GM18498 (cell line): ENCODE measurements around the gene ZDHHC3.
A peak's percentile ranks its signal among the peaks of the same experiment; 100 is the strongest.

Source experiments
- ATAC-seq: cut with Tn5 transposase; IDR thresholded peaks from one replicate; pipeline ENCODE4 v1.9.1; 2021; ENCODE audit warnings: mild to moderate bottlenecking, moderate library complexity; ENCODE audit not compliant: unreplicated experiment

Gene ZDHHC3, protein sequence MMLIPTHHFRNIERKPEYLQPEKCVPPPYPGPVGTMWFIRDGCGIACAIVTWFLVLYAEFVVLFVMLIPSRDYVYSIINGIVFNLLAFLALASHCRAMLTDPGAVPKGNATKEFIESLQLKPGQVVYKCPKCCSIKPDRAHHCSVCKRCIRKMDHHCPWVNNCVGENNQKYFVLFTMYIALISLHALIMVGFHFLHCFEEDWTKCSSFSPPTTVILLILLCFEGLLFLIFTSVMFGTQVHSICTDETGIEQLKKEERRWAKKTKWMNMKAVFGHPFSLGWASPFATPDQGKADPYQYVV

GRCh38 chr3:44976002-44976815, at the start of gene ZDHHC3, which contains the start of gene EXOSC7:
Gene ZDHHC3, minus strand, starts transcription at chr3:44976174. Its CDS starts 16,738 bp downstream, at chr3:44959436.
Gene EXOSC7, plus strand, starts transcription at chr3:44976244. Its CDS starts 34 bp downstream, at chr3:44976278.
- ATAC-seq, result peak; percentile 80

DNA sequence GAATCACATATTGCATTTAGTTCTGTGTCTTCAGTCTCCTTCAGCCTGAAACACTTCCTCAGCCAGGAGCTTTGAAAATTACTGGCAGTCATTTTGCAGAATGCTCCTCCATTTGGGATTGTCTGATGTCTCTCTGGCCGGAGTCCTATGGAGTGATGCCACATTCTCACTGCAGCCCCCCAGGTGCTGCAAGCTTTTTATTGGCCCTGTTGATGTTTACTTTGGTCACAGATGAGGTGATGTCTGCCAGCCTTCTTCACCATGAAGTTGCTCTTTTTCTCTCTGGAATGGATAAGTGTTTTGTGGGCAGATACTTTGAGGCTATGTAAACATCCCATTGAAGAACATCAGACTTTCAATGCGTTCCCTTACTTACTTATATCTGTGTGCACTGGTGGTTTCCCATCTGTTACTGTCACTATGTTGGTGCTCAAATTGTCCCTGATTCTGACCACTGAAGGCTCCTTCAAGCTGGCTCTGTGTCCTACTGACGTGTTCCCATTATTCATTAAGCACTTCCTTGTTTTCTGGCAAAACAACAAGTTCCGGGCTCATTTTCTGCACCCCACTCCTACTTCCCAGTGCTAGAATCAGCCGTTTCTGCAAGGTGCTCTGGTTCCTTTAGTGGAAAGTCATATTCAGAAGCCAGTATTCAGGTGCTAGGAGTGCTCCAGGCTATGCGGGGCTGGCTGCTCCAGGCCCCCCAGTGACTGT, 48.7 kb upstream of the ZDHHC3 start:
- no peak for ATAC-seq

DNA sequence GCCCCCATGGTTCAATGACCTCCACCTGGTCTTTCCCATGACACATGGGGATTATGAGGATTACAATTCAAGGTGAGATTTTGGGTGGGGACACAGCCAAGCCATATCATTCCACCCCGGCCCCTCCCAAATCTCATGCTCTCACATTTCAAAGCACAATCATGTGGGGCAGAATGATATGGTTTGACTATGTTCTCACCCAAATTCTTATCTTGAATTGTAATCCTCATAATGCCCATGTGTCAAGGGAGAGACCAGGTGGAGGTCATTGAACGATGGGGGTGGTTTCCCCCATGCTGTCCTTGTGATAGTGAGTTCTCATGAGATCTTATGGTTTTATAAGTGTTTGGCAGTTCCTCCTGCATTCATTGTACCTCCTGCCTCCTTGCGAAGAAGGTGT, 47.7 kb upstream of the ZDHHC3 start:
- ATAC-seq, result no peak

GRCh38 chr3:45021524-45022297, 45.7 kb upstream of the ZDHHC3 start:
- ATAC-seq, result no peak

DNA sequence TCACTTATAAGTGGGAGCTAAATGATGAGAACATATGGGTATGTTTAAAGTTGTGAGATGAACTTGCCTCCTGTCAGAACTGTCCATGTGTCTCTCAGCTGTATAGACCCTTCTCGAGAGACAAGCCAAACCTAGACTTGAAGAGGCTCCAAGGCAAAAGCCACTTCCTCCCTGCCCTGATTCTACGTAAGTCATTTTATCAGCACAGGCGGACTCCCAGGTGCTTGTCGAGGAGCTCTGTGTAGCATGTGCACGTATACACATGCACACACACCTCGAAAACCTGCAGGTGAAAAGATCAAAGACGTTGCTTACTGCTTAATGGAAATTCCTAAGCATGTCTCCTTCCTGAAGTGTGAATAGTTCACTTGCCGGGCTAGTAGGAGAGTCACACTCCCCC, 44.6 kb upstream of the ZDHHC3 start:
- no peak for ATAC-seq

- no peak for ATAC-seq
These were observed 41.8 kb upstream of the ZDHHC3 start for GRCh38 chr3:45017821-45018220.

DNA sequence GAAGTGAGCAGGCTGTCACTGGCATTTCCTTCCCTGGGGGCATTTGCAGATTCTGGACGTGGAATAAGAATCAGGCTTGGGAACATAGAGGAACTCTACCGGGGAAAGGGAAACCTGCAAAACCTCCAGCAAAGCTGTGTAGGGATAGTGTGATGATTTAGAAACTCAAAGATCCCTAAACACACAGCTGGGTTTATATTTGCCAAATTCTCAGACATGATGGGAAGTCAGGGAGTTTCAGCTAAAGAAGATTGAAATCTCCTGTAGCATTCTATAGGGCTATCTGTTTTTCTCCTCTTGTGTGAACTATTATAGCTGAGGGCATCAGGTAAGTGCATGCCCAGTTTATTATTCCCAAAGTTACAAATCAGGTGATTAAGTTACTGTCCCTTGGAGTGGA, 40.9 kb upstream of the ZDHHC3 start:
- ATAC-seq, result no peak

DNA sequence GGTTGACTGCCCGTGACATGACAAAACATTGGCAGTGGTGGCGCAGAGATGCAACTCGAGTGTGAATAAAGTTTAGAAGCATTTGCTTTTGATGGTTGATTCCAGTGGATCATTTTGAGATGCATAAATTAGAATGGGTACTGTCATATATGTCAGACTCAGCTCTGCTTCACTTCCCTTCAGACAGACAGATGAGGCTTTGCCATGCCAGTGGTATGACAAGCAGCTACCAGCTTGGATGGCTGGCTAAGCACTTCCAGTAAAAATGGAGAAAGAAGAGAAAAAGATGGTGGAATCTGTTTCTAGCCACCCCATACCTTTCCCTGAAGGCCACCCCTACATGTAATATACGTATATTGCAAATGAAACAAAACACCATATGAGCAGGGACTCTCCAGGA, 36.6 kb upstream of the ZDHHC3 start:
- no peak for ATAC-seq

DNA sequence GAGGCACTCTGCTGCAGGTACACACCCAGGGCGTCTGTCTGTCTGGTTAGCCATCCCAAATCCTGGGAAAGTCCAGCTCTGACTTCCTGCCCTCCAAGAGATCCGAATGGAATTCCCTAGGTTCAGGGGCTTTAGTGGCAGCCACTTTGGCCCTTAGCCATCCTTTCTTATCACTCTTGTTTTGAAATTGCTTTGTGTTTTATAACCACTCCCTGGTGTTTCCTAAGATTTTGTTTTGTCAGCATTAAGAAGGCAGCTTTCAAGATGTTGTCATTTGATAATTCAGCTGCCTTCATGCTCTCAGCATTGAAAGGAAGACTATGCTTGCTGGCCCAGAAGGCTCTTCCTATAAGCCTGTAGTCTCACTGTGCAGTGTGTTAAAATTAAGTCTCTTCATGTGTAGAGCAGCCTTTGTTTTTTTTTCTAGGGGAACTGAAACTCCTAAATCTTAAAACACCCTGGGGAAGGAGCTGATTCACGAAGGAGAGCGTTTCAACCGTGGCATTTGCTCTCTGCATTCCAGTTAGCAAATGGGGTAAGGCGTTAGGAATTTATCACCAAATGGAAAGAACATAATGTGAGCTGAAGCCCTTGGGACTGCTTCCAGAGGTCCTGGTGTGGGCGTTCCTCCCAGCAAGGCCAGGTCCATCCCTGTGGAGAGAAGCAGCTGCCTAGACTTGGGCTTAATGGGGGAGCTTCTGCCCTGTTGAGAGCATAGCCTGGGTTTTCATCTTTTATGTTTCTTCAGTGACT, 36.0 kb upstream of the ZDHHC3 start:
- no peak for ATAC-seq

- ATAC-seq, result no peak
These were observed 34.9 kb upstream of the ZDHHC3 start for GRCh38 chr3:45010811-45011333.

DNA sequence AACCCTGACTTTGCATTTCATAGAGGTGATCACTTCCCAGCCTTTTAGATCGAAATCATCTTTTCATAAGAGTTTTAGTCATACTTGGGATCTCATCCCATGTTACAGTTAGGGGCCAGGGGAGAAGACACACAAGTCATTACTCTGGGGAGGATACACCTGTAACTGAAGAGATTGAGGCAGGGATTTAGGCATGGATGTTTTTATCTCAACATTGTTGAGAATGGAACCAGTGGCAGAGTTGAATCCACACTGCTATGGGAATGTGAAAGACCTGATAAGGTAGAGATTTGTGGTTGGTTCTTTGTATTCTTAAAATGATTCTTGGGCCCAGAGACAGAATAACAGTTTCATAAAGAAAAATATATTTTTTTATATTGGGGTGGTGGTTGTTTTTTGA, 33.9 kb upstream of the ZDHHC3 start:
- ATAC-seq, result no peak

- ATAC-seq, result no peak
These were observed 32.1 kb upstream of the ZDHHC3 start for GRCh38 chr3:45008117-45008516.

- ATAC-seq, result no peak
These were observed 31.1 kb upstream of the ZDHHC3 start for GRCh38 chr3:45007091-45007490.

GRCh38 chr3:45003859-45004258, 27.9 kb upstream of the ZDHHC3 start:
- no peak for ATAC-seq

DNA sequence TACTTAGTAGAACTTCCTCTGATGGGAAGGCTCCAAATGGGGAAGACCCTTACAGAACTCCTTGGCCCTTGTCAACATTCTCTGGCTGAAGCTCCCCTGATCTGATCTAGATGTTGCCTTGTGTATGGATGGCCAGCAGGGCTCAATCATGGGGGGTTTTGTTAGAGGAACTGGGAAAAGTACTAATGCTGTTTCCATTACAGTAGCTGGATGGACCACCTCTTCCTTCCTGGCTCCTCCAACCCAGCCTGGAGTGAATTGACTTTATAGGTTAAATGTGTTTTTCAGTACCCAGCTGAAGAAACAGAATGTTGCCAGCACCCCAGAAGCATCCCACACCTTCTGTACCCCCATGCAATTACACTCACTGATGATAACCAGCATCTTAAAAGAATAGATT, 27.4 kb upstream of the ZDHHC3 start:
- ATAC-seq, result no peak

DNA sequence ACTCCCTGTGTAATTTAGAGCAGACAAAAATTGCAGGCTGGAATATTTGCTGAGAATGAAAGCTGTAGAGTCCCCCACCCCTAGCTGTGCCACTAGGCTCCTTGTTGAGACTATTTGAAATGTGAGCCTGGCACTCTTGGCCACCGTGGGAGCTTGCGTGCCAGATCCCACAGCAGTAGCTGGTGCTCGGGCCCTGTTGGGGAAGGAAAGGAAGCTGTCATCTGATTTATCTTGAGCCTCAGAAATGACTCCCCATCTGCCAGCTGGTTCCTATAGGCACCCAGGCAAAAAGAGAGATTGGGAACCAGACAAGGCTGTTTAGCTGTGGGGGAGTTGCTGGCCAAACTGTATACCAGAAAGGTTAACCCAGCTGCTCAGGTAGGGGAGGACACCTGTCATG, 26.7 kb upstream of the ZDHHC3 start:
- no peak for ATAC-seq

GRCh38 chr3:45002139-45002660, 26.2 kb upstream of the ZDHHC3 start:
- no peak for ATAC-seq

DNA sequence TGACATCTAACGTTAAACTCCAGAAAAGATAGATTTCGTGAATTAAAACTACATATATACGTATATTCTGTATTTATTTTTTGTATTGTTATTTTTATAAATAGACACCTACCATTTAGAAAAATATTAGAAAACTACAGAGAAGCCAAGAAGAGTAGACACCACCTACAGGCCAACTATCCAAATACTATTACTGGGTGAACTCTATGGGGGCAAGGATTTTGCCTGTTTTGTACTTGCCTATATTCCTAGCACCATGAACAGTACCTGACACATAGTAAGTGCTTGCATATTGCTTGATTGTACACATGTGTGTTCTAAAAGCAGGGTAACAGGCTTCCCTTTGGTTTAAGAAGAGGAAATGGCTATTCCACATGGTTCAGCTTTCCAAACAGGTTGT, 25.8 kb upstream of the ZDHHC3 start:
- ATAC-seq, result no peak

DNA sequence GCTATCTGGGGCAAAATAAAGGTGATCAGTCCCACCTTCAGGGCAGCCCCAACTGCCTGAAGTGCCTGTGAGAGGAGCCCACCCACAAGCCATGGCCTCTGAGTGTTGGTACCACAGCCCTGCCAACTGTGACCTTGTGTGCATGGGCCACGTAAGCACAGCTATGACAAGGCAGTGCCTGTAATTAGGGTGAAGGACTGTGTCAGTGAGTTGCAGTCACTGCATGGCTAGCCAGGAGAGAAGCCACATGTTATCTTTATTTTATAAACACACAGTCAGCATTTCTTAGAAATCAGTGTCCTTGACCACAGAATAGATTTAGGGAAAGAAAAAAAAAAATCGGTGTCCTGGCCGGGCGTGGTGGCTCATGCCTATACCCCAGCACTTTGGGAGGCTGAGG, 24.8 kb upstream of the ZDHHC3 start:
- ATAC-seq, result no peak

DNA sequence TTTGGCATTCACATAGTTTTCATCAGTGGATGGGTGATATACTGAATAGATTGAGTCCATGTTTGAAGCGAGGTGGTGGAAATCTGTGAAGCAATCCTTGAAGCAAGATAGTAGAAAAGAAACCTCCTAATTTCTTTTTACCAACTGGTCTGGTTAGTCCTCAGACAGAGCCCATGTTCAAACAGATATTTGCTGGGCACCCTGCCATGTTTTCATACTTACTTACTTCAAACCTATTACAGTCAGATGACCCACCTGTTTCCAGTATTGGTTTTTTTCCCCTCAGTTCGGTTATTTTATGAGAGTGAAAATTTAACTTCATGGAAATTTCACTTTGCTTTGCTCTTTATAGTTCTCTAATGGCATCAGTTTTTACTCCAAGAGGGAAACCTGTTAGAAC, 23.8 kb upstream of the ZDHHC3 start:
- no peak for ATAC-seq
